ENCODE measurements around the gene PAFAH2.

Gene PAFAH2

GRCh38 chr1:25996966-25997827 lies 666 bp downstream of the PAFAH2 start:
- no peak for TF ChIP-seq ZFX (IDR thresholded peaks at IDR 0.05)
- TF ChIP-seq, protein P1, sequence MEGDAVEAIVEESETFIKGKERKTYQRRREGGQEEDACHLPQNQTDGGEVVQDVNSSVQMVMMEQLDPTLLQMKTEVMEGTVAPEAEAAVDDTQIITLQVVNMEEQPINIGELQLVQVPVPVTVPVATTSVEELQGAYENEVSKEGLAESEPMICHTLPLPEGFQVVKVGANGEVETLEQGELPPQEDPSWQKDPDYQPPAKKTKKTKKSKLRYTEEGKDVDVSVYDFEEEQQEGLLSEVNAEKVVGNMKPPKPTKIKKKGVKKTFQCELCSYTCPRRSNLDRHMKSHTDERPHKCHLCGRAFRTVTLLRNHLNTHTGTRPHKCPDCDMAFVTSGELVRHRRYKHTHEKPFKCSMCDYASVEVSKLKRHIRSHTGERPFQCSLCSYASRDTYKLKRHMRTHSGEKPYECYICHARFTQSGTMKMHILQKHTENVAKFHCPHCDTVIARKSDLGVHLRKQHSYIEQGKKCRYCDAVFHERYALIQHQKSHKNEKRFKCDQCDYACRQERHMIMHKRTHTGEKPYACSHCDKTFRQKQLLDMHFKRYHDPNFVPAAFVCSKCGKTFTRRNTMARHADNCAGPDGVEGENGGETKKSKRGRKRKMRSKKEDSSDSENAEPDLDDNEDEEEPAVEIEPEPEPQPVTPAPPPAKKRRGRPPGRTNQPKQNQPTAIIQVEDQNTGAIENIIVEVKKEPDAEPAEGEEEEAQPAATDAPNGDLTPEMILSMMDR (conservative IDR thresholded peaks at IDR 0.05) = no peak
- peak overlapping the region; percentile 79 for H3K27ac ChIP-seq

DNA sequence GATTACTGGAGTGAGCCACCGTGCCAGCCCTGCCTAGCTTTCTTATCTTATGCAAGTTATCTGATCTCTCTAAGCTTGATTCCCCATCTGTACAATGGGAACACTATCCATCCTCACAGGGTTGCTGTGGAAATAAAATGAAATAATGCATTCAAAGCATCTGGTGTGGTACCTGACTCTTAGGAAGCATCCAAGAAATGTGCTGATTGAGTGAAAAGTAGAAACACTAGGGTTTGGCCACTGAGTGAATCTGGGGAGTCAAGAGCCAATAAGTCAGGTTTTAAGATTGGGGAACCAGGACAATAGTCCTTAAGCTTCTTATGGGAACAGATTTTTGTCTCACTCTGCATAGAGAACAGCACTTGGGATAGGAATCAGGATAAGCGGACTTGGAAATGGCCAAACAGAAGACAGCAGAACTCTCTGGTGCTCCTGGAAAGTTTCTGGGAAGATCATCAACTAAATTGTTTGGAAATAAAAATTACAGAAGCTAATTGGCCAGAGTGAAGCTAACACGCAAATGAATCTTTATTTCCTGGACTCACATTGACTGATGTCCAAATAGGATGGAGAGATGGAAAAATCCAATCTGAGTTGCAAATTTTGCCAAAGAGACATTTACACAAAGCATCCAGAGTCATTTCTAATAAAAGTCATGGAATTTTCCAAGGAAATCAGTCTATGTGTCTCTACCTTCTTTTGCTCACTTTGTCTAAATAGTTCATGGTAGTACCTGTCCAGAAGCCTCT lies 3.3 kb downstream of the PAFAH2 start:
- no peak overlapping the region for H3K27ac ChIP-seq
- TF ChIP-seq, protein P1 (conservative IDR thresholded peaks at IDR 0.05) = no peak
- TF ChIP-seq ZFX (IDR thresholded peaks at IDR 0.05) = no peak

DNA sequence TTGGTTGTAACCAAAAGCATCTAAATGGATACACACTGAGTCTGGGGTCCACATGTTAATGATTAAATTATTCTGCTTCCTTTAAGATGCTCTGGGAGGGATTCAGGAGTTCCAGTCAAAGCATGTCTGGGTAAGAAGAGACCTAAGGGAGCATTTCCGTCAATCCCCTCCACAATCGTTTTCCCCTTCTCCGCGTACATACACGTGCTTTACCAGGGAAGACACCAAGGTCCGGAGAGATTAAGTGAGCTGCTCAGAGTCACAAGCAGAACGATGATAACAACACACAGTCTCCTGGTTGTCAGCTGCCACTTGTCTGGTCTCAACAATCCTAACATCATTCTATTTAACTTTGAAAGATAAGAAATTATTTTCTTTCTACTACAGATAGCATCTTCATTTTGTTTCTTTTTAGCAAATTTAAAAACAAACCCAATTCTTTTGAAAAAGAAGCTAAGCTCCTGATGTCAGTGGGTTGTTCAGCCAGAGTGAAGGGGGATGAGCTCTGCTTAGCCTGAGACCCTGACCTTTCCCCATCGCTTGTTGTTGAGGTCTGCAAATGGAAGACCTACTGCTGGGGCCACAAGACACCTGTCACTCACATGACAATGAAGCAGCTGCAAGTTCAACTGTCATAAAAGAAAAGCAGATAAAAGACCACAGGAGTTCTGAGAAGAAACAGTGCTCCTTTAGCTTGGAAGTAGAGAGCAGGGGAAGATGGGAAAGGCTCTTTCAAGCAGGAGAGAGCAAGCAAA lies 4.5 kb downstream of the PAFAH2 start:
- TF ChIP-seq, protein P1 (conservative IDR thresholded peaks at IDR 0.05) = no peak
- TF ChIP-seq ZFX (IDR thresholded peaks at IDR 0.05) = no peak
- no peak overlapping the region for H3K27ac ChIP-seq

DNA sequence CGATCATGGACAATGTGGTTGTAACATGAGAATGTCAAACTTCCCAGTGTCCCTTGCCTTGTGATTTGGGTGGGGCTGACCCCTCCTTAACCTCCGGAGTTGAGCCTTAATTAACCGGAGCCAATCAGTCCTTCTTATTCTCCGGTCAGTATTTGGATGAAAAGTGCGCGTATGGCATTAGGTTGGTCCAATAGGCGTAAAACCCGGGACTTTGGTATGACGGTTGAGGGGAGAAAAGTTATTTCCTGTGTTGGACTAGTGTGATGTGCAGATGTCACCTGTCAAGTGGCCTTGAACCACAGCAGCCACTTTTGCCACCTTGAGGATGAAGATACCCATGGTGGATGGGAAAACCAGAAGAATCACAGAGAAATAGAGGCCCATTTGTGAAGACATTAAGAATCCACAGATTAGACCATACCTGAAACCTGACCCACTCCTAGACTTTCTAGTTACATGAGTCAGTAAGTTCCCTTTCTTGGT lies 5.1 kb downstream of the PAFAH2 start:
- H3K27ac ChIP-seq = no peak overlapping the region
- TF ChIP-seq, protein P1 (conservative IDR thresholded peaks at IDR 0.05) = no peak
- TF ChIP-seq ZFX (IDR thresholded peaks at IDR 0.05) = no peak

DNA sequence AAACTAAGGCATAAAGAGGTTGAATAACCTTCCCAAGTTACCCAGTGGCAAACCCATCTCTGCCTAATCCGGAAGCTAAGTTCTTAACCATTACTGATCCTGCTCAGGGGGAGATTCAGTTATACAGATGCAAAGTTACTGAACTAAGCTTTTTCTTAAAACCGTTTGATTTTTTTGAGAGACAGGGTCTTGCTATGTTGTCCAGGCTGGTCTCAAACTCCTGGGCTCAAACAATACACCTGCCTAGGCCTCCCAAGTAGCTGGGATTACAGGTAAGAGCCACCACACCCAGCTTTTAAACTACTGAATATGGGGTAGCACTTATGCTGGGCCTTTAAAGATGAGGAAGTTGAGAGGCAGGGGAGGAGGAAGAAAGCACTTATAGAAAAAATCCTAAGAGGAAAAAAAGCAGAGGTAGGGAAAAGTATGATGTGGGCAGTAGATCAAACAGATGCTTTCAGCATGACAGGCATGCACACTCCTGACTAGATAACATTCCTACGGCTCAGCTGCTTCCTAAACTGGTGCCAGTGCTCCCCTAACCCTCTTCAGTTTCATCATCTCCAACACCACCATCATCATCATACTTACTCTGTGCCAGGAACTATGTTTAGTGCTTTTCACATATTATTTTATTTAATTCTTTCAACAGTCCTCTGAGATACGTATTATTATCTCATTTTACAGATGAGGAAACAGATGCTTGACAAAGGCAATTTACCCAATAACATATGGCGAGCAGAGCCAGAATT lies 5.8 kb downstream of the PAFAH2 start:
- no peak overlapping the region for H3K27ac ChIP-seq
- no peak for TF ChIP-seq ZFX (IDR thresholded peaks at IDR 0.05)
- TF ChIP-seq, protein P1 (conservative IDR thresholded peaks at IDR 0.05) = no peak

GRCh38 chr1:25990702-25991395 lies 7.0 kb downstream of the PAFAH2 start:
- H3K27ac ChIP-seq = no peak overlapping the region
- TF ChIP-seq, protein P1 (conservative IDR thresholded peaks at IDR 0.05) = no peak
- no peak for TF ChIP-seq ZFX (IDR thresholded peaks at IDR 0.05)

Measured in C4-2B (cell line).